Ramos (cell line): ENCODE measurements around the gene DCUN1D4.
"Not testable (repeated sequence)": the region's sequence is repeated elsewhere in the genome, so short reads cannot be mapped to it uniquely, and the experiment has no call there.

Experiments
- in situ Hi-C: fragments of 300-500 bp; cut with MboI; formaldehyde crosslinking; loops from one replicate; pipeline ENCODE4 v1.14.3; 2022; ENCODE audit warnings: low sequenced_read_pairs; ENCODE audit not compliant: unreplicated experiment

Gene DCUN1D4

GRCh38 chr4:51890760-51891159, 47.8 kb downstream of the DCUN1D4 start:
- in situ Hi-C loops: no loop called here

- in situ Hi-C loops: not testable (repeated sequence)
Observed at GRCh38 chr4:51893402-51893801, 50.4 kb downstream of the DCUN1D4 start.

- in situ Hi-C loops: no loop called here
Observed at GRCh38 chr4:51894059-51894645, 51.2 kb downstream of the DCUN1D4 start.

- in situ Hi-C loops: no loop called here
Observed at GRCh38 chr4:51895158-51895557, 52.2 kb downstream of the DCUN1D4 start.

- in situ Hi-C loops: no loop called here
Observed at GRCh38 chr4:51895816-51896408, 53.0 kb downstream of the DCUN1D4 start.

GRCh38 chr4:51901363-51901762, 58.4 kb downstream of the DCUN1D4 start:
- in situ Hi-C loops: no loop called here

GRCh38 chr4:51906167-51906958, 63.4 kb downstream of the DCUN1D4 start:
- in situ Hi-C loops: no loop called here

GRCh38 chr4:51907006-51907669, 64.2 kb downstream of the DCUN1D4 start:
- in situ Hi-C loops: no loop called here

GRCh38 chr4:51909236-51909703, 66.3 kb downstream of the DCUN1D4 start:
- in situ Hi-C loops: no loop called here

- in situ Hi-C loops: no loop called here
Observed at GRCh38 chr4:51918251-51918650, 75.3 kb downstream of the DCUN1D4 start.

- in situ Hi-C loops: no loop called here
Observed at GRCh38 chr4:51923343-51923742, 80.4 kb downstream of the DCUN1D4 start.

GRCh38 chr4:51925307-51925706, 82.4 kb downstream of the DCUN1D4 start:
- in situ Hi-C loops: no loop called here

GRCh38 chr4:51930557-51930956, 87.6 kb downstream of the DCUN1D4 start:
- in situ Hi-C loops: no loop called here

GRCh38 chr4:51931461-51931860, 88.5 kb downstream of the DCUN1D4 start:
- in situ Hi-C loops: no loop called here

GRCh38 chr4:51932261-51932660, 89.3 kb downstream of the DCUN1D4 start:
- in situ Hi-C loops: no loop called here

- in situ Hi-C loops: no loop called here
Observed at GRCh38 chr4:51932684-51933083, 89.7 kb downstream of the DCUN1D4 start.

GRCh38 chr4:51940460-51940859, 97.5 kb downstream of the DCUN1D4 start:
- in situ Hi-C loops: not testable (repeated sequence)

- in situ Hi-C loops: no loop called here
Observed at GRCh38 chr4:51942108-51942832, 99.3 kb downstream of the DCUN1D4 start.

- in situ Hi-C loops: no loop called here
Observed at GRCh38 chr4:51942833-51943215, 99.9 kb downstream of the DCUN1D4 start.

GRCh38 chr4:51943221-51943620, 100.3 kb downstream of the DCUN1D4 start:
- in situ Hi-C loops: no loop called here
